GM12891 (cell line): ENCODE measurements around the gene FBP2.

Experiments used
- DNase-seq: peaks from one replicate; pipeline ENCODE4 v3.0.0; 2011; ENCODE audit warnings: low spot score; ENCODE audit not compliant: insufficient read length
- FAIRE-seq: peaks from 2 replicates; lab custom pipeline; 2011; peaks lifted over from hg19 to GRCh38; lab: Jason Lieb, UNC
- PAX5 ChIP-seq: IDR thresholded peaks from 2 replicates; pipeline ENCODE4 v1.6.1; 2011; ENCODE audit warnings: low read length, moderate library complexity, mild to moderate bottlenecking; ENCODE audit not compliant: insufficient read depth, severe bottlenecking
- POLR2A ChIP-seq: IDR thresholded peaks from 2 replicates; pipeline ENCODE4 v1.6.1; 2011; ENCODE audit warnings: low read depth, low read length, control low read depth
- POLR2AphosphoS5 ChIP-seq: IDR thresholded peaks from 2 replicates; pipeline ENCODE4 v1.6.1; 2011; ENCODE audit warnings: low read depth, low read length, control low read depth
- POU2F2 ChIP-seq: IDR thresholded peaks from 2 replicates; pipeline ENCODE4 v1.6.1; 2011; ENCODE audit warnings: low read depth, mild to moderate bottlenecking, control low read depth, low read length, moderate library complexity
- SPI1 ChIP-seq: IDR thresholded peaks from 2 replicates; pipeline ENCODE4 v1.6.1; 2011; ENCODE audit warnings: low read depth, low read length, control low read depth
- TAF1 ChIP-seq: IDR thresholded peaks from 2 replicates; pipeline ENCODE4 v1.6.1; 2011; ENCODE audit warnings: low read depth, low read length, control low read depth

Gene FBP2

GRCh38 chr9:94630281-94630680, 36.7 kb upstream of the FBP2 start:
- FAIRE-seq: no peak
- no peak for DNase-seq
- no peak for TF ChIP-seq TAF1
- TF ChIP-seq POU2F2: no peak
- no peak for TF ChIP-seq POLR2A
- no peak for TF ChIP-seq SPI1
- TF ChIP-seq POLR2AphosphoS5: no peak
- no peak for TF ChIP-seq PAX5

GRCh38 chr9:94627287-94627686, 33.7 kb upstream of the FBP2 start:
- TF ChIP-seq SPI1: no peak
- TF ChIP-seq POU2F2: no peak
- no peak for TF ChIP-seq TAF1
- no peak for TF ChIP-seq PAX5
- no peak for TF ChIP-seq POLR2AphosphoS5
- TF ChIP-seq POLR2A: no peak
- FAIRE-seq: no peak
- no peak for DNase-seq

DNA sequence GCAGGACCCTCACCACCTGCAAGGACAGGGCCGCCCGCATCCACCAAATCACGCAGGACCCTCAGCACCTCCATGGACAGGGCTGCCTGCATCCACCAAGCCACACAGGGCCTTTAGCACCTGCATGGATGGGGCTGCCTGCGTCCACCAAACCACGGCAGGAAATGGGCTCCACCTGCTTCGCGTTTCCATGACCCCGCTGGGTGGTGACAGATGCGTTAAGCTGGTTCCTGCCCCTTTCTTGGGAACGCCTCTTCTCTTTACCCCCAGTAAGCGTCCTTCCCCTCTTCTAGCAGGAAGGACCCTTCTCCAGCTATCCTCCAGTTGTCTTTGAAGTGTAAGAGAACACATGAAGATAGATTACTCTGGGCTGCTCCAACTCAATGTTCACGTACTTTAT, 32.2 kb upstream of the FBP2 start:
- TF ChIP-seq SPI1 (no peak), TAF1 (no peak), POU2F2 (no peak), PAX5 (no peak), POLR2AphosphoS5 (no peak), POLR2A (no peak)
- FAIRE-seq: no peak
- no peak for DNase-seq

- TF ChIP-seq TAF1: no peak
- TF ChIP-seq POU2F2: no peak
- no peak for TF ChIP-seq POLR2A
- TF ChIP-seq POLR2AphosphoS5: no peak
- no peak for TF ChIP-seq PAX5
- TF ChIP-seq SPI1: no peak
- FAIRE-seq (no peak), DNase-seq (no peak)
Observed at GRCh38 chr9:94624629-94625028, 31.0 kb upstream of the FBP2 start.

DNA sequence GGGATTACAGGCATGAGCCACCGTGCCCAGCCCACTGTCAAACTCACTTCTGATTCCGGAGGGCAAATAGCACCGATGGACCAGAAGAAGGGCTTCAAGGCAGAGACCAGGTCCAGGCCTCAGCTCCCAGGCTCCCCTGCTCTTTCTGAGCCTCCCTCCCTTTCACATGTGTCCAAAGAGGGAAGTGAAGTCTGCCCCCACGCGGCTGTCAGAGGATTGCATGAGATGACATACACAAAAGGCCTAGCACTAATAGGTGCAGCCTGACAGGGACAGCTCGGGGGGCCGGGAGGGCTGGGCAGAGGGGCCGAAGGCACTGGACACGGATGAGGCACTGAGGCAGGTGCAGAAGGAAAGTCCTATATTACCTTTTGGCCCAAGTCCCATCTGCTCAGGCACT, 29.6 kb upstream of the FBP2 start:
- FAIRE-seq: peak; percentile 87
- DNase-seq: peak; percentile 66
- TF ChIP-seq SPI1 (peak; percentile 55), POU2F2 (no peak), TAF1 (no peak)

DNA sequence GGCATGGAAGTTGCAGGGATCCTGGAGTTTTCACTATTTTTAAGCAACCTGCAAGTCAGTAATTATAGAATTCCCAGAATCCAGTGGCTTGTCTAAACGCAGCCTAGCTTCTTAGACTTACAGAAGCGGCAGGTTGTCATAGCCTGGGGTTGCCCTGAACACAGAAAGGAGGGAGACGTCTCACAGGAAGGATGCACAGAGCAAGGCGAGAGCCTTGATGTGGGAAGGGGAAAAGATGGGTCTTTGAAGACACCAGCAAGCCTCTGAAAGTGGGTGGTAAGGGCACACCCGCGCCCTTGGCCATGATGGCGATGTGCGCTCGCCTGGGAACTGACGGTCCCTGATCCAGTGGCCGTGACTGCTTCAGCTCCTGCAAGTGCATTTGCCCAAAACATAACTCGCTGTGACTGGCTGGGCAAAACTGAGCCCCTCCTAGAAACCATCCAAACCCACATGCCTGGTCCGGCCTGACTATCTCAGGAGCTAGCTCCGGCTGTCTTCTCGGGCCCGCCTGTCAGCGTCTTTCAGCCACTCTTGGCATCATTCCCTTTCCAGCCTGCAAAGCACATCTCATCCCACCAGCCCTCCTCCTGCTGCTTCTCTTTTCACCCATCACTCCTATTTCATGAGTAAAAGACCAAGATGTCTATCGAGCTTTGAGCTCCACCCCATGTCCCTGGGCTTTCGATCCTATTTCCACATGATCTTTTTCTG, 28.6 kb upstream of the FBP2 start:
- DNase-seq (no peak), FAIRE-seq (no peak)
- no peak for TF ChIP-seq PAX5
- TF ChIP-seq POLR2AphosphoS5: no peak
- TF ChIP-seq POU2F2: no peak
- no peak for TF ChIP-seq POLR2A
- TF ChIP-seq TAF1: no peak
- no peak for TF ChIP-seq SPI1

DNA sequence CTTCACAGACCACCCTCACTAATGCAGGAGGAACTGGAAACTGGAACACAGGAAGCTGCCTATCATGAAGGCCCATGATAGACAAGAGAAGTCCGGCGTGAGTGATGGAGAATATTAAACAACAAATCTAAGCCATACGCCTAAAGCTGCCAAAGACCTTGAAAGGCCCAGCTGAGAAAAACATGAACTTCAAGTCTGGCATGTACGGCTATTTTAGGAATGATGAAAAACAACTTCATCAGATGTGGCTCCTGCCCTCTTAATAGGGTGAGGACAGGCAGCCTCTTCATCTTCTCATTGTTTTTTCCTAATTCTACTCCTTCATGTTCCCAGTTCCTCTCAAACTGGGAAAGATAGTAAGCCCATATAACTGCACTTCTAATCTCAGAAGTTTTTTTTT, 25.4 kb upstream of the FBP2 start:
- DNase-seq: no peak
- no peak for TF ChIP-seq TAF1
- TF ChIP-seq POLR2AphosphoS5: no peak
- TF ChIP-seq SPI1: no peak
- TF ChIP-seq POU2F2: no peak
- TF ChIP-seq PAX5: no peak
- TF ChIP-seq POLR2A: no peak
- no peak for FAIRE-seq

DNA sequence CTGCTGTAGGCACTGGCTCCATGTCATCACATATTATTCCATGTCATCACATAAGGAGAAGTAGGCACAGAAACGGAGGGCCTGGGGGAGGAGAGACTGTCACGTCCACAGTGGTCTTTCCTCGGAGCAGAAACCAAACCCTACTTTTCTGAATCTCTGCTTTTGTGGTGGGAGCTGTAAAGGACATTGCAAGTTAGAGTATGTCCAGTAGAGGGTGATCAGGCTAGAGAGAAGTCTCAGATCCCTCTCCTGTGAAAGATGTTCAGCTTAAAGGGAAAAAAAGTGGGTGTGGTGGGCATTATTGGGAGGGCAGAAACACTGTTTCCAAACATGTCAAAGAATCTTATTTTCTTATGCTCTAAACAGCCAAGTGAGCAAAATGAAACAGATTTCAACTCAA, 19.4 kb upstream of the FBP2 start:
- FAIRE-seq: no peak
- no peak for TF ChIP-seq SPI1
- TF ChIP-seq POLR2A: no peak
- TF ChIP-seq POU2F2: no peak
- no peak for TF ChIP-seq POLR2AphosphoS5
- TF ChIP-seq PAX5: no peak
- TF ChIP-seq TAF1: no peak
- DNase-seq: no peak

GRCh38 chr9:94612071-94612470, 18.4 kb upstream of the FBP2 start:
- DNase-seq: no peak
- TF ChIP-seq POLR2A: no peak
- no peak for TF ChIP-seq SPI1
- TF ChIP-seq POU2F2: no peak
- TF ChIP-seq POLR2AphosphoS5: no peak
- TF ChIP-seq PAX5: no peak
- TF ChIP-seq TAF1: no peak
- no peak for FAIRE-seq
